ENCODE data around the gene SPPL3.
"Not testable (repeated sequence)": the region's sequence is repeated elsewhere in the genome, so short reads cannot be mapped to it uniquely, and the experiment has no call there.

SPPL3 gene

GRCh38 chr12:120904197-120904773, at the start of gene SPPL3:
SPPL3 (minus strand) TSS chr12:120904358; CDS start chr12:120903867, 491 bp downstream.
- peak; percentile 85 for DNase-seq (ENCODE audit: low read depth)

GRCh38 chr12:120950807-120951206, 46.6 kb upstream of the SPPL3 start:
- no peak for DNase-seq (ENCODE audit: low read depth)

DNA sequence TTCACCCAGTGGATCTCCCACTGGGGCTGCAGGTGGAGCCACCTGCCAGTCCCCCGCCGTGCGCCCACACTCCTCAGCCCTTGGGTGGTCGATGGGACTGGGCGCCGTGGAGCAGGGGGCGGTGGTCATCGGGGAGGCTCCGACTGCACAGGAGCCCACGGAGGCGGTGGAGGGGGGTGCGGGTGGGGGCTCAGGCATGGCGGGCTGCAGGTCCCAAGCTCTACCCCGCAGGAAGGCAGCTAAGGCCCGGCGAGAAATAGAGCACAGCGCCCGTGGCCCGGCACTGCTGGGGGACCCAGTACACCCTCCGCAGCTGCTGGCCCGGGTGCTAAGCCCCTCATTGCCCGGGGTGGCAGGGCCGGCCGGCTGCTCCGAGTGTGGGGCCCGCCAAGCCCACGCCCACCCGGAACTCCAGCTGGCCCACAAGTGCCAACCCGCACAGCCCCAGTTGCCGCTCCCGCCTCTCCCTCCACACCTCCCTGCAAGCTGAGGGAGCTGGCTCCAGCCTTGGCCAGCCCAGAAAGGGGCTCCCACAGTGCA, 46.2 kb upstream of the SPPL3 start:
- not testable (repeated sequence) for DNase-seq (ENCODE audit: low read depth)

DNA sequence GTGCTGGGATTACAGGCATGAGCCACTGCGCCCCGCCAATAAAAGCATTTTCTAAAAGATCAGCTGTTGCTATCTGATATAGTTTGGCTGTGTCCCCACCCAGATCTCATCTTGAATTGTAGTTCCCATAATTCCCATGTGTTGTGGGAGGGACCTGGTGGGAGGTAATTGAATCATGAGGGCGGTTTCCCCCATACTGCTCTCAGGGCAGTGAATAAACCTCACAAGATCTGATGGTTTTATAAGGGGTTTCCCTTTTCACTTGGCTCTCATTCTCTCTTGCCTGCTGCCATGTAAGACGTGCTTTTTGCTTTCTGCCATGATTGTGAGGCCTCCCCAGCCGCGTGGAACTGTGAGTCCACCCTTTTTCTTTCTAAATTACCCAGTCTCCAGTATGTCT, 41.4 kb upstream of the SPPL3 start:
- DNase-seq (ENCODE audit: low read depth) = not testable (repeated sequence)

- DNase-seq (ENCODE audit: low read depth) = peak; percentile 38
Measured at GRCh38 chr12:120944645-120945217, 40.6 kb upstream of the SPPL3 start.

DNA sequence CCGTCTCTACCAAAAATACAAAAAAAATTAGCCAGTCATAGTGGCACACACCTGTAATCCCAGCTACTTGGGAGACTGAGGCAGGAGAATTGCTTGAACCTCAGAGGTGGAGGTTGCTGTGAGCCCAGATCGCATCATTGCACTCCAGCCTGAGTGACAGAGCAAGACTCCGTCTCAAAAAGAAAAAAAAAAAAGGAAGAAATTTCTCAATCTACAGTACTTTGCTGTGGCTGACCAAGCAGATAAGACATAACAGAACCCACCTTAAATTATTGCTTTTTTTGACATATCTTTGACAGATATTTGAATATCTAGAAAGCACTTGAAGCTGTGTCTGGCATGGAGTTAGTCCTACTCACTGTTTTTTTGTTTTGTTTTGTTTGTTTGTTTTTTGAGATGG, 39.3 kb upstream of the SPPL3 start:
- no peak for DNase-seq (ENCODE audit: low read depth)

DNA sequence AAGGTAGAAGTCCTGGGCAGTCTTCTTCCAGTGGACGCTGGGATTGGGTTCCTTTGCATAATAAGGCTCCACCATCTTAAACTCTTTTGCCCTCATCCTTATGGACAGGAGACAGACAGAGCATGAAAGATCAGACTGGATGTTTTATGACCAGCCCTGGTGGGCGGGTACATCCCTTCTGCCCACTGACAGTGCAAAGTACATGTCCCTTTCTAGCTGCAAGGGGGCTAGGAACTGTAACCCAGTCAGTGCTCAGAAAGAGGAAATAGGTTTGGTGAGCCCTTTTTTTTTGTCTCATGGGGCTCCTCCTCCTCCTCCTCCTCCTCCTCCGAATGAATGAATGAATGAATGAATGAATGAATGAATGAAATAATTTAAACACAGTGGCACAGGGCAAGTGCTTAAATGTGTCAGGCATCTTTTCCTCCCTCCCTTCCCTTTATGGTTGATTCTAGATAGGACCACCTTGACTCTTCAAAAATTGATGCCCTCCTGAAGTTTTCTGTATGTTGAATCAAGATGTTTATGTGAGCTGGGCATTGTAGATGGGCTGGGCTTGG, 37.8 kb upstream of the SPPL3 start:
- DNase-seq (ENCODE audit: low read depth) = no peak

GRCh38 chr12:120941412-120941811, 37.3 kb upstream of the SPPL3 start:
- DNase-seq (ENCODE audit: low read depth) = no peak

DNA sequence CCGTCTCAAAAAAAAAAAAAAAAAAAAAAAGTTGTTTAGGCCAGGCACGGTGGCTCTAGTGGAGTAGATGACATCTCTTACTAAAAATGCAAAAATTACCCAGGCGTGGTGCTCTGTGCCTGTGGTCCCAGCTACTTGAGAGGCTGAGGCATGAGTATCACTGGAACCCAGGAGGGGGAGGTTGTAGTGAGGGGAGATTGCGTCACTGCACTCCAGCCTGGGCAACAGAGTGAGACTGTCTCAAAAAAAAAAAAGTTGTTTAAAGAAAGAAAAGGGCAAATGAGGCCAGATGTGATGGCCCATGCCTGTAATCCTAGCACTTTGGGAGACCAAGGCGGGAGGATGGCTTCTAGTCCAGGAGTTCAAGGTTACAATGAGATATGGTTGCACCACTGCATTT, 36.6 kb upstream of the SPPL3 start:
- DNase-seq (ENCODE audit: low read depth) = peak; percentile 16

- no peak for DNase-seq (ENCODE audit: low read depth)
Measured at GRCh38 chr12:120940006-120940405, 35.8 kb upstream of the SPPL3 start.

- no peak for DNase-seq (ENCODE audit: low read depth)
Measured at GRCh38 chr12:120939523-120939922, 35.4 kb upstream of the SPPL3 start.

- no peak for DNase-seq (ENCODE audit: low read depth)
Measured at GRCh38 chr12:120938496-120938895, 34.3 kb upstream of the SPPL3 start.

- no peak for DNase-seq (ENCODE audit: low read depth)
Measured at GRCh38 chr12:120936197-120936596, 32.0 kb upstream of the SPPL3 start.

DNA sequence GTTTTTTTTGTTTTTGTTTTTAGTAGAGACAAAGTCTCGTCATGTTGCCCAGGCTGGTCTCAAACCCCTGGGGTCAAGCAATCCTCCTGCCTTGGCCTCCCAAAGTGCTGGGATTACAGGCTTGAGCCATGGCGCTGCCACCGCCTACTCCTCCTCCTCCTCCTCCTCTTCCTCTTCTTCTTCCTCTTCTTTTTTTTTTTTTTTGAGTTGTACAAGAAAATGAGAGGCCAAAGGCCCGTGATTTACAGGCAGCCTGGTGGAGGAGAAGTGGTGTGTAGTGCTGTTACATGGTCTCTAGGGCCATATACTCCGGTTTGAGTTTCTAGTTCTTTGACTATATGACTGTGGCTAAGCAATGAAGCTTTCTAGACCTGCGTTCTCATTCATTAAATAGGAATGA, 29.6 kb upstream of the SPPL3 start:
- no peak for DNase-seq (ENCODE audit: low read depth)

- DNase-seq (ENCODE audit: low read depth) = no peak
Measured at GRCh38 chr12:120932956-120933526, 28.9 kb upstream of the SPPL3 start.

DNA sequence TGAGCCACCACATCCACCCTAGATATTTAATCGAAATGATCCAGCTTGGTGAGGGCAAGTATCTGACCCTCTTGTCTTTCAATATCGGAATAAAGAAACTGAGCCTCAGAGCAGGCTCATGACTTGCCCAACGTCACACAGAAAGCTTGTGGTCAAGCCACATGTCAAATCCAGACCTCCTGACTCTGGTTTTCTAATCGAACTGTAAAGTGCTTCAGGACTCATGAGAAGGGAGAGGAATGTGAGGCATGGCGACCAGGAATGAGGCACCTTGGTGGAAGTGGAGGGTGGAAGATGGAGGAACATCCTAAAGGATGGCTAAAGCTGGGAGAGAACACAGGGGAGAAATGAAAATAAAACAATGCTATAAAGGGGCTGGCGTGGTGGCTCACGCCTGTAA, 27.9 kb upstream of the SPPL3 start:
- DNase-seq (ENCODE audit: low read depth) = no peak

GRCh38 chr12:120930032-120930431, 25.9 kb upstream of the SPPL3 start:
- DNase-seq (ENCODE audit: low read depth) = no peak

DNA sequence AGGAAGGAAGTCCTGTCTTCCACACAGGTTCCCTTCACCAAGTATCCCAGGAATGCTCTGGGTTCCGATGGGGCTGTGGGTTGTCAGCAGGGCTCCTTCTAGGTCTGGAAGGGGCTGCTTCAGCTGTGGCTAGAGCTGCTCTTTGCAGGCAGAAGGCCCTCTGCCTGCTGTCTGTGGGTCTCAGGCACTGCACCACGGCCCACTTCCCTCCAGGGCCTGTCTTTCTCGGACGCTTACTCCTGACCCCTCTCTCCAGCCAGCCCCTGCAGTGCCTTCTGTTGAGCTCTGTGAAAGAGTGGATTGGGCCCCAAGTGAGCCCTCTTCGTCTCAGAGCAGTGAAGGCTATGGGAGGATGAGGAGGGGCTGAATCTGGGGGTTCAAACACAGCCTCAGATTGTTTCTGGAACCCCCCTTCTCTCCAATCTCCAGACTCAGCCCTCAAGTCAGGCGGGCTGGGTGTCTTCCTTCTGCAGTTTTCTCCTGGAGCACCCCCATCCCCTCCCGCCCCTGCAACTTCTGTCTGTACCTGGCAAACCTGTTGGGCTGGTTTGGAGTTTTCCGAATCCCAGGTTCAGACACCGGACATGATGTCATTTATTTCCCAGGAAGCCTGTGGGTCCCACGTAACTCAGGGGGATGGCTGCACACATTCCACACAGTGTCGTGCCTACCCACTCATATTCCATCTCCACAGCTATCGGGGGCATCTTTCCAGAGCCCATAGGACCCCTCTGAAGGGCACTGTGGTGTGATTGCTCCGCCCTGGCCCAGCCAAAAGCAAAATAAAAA, 24.9 kb upstream of the SPPL3 start:
- DNase-seq (ENCODE audit: low read depth) = no peak

DNA sequence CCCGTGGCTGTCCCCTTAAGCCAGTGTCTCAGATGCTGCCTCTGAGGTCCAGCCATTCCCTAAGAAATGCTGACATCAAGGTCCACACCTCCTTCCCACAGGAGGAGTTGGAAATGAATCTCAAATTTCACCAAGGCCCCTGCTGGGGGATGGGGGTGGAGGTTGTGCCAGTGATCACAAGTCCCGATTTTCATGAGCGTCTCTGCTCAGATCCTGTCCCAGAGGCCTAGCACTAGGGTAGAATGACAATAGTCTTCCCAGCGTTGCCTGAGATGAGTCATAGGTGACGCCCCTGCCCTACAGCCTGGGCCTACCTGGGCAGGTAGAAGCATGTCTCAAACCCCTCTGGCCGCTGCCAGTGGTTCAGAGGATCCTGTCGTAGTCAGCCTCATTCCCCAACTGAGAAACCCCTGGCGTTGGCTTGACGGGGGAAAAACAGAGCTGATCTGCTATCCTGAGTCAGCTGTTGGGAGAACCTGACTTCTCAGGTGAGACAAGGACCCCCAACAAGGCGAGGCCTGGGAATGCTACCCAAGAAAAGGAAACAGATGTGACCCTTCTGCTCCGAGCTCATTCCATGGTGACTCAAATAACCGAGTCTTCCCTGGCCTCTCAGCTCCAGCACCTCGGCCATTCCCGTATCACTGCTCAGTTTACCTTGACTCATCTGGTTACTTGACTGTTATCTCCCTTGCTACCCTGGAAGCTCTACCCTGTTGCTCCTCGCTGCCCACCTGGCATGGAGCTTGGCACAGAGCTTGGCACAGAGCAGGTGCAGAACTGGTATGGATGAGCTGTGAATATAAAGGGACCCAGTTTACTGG, 21.8 kb upstream of the SPPL3 start:
- no peak for DNase-seq (ENCODE audit: low read depth)

DNA sequence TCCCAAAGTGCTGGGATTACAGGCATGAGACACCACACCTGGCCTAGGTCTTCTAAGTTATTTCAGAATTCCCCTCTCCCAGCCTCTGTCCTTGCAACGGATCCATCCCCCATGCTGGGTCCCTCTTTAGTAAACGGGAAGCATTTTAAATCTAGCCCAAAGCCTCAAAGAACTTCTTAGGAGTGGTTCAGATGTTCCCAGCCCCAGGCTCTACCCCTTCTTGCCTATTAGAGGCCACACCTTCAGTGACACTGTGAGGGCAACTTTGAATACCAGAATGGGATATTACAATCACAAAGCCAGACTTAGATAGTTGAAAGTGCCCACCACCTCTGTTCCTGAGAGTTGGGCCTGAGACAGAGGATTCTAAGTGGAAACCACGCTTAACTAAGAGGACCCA, 18.1 kb upstream of the SPPL3 start:
- DNase-seq (ENCODE audit: low read depth) = no peak

DNA sequence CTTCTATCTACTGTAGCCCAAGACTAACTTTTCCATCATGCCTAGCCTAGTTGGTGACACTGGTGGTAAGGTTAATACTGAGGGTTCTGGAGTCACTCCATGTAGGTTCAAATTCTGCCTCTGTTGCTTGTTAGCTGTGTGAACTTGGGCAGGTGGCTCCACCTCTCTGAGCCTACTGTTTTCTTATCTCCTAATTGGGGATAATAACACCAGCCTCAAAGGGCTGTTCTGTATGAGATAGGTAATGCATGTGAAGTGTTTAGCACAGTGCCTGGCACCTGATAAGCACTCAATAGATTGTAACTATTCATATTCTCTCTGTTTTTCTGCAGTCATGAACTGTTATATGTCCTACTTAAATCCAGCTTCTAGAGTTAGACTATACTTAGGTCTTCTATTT, 17.5 kb upstream of the SPPL3 start:
- DNase-seq (ENCODE audit: low read depth) = no peak

GRCh38 chr12:120920178-120920577, 16.0 kb upstream of the SPPL3 start:
- no peak for DNase-seq (ENCODE audit: low read depth)

All from iris pigment epithelial cell (primary cell).